Umbilical cord (tissue), 2 donors: Measurements from ENCODE around the gene MMP25. TPM values are rescaled to one million over a fixed set of nuclear protein-coding genes. Genes with fewer than 3 reads are reported as not detected.

Experiments
- DNase-seq: peaks from one replicate; pipeline ENCODE4 v3.0.0-alpha.2; 2015; ENCODE audit warnings: low spot score
- total RNA-seq: library from RNA; depleted of rRNA; stranded (reverse); fragments of >200 nt; gene quantifications from one replicate; pipeline ENCODE4 v1.2.3, GENCODE V29; 2014; ENCODE audit warnings: low replicate concordance; ENCODE audit not compliant: insufficient read depth

Gene MMP25
- total RNA-seq, 1 donor from 2014 or later, result 0.24 TPM

- no peak for DNase-seq
Observed at GRCh38 chr16:3017344-3017743, 29.0 kb upstream of the MMP25 start.

- DNase-seq, result no peak
Observed at GRCh38 chr16:3017794-3018506, 28.4 kb upstream of the MMP25 start, which contains the start of gene CLDN6. TSS of gene CLDN6 (minus strand) at chr16:3018183. CDS start at chr16:3016021, 2,162 bp downstream.

- DNase-seq, result no peak
Observed at GRCh38 chr16:3019594-3020246, 26.6 kb upstream of the MMP25 start.

DNA sequence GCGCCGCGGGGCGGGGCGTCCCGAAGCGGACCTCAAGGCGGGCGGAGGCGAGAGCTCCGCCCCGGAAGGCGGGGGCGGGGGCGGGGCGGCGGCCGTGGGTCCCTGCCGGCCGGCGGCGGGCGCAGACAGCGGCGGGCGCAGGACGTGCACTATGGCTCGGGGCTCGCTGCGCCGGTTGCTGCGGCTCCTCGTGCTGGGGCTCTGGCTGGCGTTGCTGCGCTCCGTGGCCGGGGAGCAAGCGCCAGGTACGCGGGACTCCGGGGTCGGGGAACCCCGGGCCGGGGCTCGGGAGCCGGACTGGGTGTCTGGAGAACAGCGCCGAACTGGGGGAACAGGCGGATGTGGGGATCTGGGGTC, 26.1 kb upstream of the MMP25 start, which contains the start of gene TNFRSF12A:
TNFRSF12A (plus strand) TSS at position 122 of the 357 bp plus-strand sequence; CDS start at position 152, 30 bp downstream.
- peak; percentile 87 for DNase-seq

- DNase-seq, result peak; percentile 77
Observed at GRCh38 chr16:3020604-3021448, 25.5 kb upstream of the MMP25 start.

DNA sequence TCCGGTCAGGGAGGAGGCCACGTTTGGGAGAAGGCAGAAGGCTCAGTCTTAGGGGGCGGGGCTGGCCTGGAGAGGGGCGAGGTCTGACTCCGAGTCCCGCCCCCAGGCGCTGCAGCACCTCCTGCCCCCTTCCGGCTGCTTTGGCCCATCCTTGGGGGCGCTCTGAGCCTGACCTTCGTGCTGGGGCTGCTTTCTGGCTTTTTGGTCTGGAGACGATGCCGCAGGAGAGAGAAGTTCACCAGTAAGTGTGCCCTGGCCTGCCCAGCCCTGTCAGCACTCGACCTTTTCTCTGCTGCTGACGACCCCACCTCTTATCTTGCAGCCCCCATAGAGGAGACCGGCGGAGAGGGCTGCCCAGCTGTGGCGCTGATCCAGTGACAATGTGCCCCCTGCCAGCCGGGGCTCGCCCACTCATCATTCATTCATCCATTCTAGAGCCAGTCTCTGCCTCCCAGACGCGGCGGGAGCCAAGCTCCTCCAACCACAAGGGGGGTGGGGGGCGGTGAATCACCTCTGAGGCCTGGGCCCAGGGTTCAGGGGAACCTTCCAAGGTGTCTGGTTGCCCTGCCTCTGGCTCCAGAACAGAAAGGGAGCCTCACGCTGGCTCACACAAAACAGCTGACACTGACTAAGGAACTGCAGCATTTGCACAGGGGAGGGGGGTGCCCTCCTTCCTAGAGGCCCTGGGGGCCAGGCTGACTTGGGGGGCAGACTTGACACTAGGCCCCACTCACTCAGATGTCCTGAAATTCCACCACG, 24.7 kb upstream of the MMP25 start:
- peak; percentile 90 for DNase-seq

- DNase-seq, result peak; percentile 98
Observed at GRCh38 chr16:3022208-3022683, 24.1 kb upstream of the MMP25 start.

GRCh38 chr16:3022684-3023414, 23.5 kb upstream of the MMP25 start:
- DNase-seq, result peak; percentile 36

- peak; percentile 85 for DNase-seq
Observed at GRCh38 chr16:3023415-3023668, 23.0 kb upstream of the MMP25 start.

DNA sequence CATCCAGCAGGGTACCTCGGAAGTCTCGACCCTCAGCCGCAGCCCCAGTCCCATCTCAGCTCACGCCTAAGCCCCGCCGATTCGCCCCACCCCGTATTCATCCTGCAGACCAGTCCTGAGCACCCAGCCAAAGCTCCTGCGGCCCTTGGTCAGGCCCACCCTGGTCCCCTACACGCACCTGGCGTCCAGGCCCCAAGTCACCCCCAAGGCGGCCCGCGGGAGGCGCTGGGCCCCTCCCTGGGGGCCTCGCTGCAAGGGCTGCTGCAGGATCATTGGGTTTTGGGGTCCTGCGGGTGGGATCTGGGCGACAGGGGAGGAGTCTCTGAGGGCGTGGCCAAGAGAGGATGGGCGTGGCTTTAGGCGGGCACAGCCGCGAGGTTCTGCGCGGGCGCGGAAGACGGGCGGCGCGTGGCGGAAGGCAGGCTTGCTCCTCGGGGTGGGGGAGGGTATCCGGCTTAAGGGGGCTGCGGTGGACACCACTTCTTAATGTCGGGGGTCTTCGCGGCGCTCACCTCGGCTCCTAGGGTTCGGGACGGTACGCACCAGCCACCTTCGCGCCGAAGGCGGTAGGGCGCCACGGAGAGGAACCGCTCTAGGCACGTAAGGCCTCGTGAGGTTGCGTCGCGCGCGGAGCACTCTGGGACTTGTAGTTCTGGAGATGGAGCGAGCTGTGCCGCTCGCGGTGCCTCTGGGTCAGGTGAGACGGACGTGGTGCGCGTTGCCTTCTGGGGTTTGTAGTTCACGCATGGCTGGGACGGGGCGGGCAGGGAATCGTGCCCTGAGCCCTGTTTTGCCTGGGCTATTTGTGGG, 22.5 kb upstream of the MMP25 start, which contains the start of the genes HCFC1R1 and THOC6:
HCFC1R1 (minus strand) TSS at position 274 of the 810 bp plus-strand sequence; CDS start at position 273, 1 bp downstream.
THOC6 (plus strand) TSS at position 367 of the 810 bp plus-strand sequence; CDS start at position 659, 292 bp downstream.
- DNase-seq, result peak; percentile 99

DNA sequence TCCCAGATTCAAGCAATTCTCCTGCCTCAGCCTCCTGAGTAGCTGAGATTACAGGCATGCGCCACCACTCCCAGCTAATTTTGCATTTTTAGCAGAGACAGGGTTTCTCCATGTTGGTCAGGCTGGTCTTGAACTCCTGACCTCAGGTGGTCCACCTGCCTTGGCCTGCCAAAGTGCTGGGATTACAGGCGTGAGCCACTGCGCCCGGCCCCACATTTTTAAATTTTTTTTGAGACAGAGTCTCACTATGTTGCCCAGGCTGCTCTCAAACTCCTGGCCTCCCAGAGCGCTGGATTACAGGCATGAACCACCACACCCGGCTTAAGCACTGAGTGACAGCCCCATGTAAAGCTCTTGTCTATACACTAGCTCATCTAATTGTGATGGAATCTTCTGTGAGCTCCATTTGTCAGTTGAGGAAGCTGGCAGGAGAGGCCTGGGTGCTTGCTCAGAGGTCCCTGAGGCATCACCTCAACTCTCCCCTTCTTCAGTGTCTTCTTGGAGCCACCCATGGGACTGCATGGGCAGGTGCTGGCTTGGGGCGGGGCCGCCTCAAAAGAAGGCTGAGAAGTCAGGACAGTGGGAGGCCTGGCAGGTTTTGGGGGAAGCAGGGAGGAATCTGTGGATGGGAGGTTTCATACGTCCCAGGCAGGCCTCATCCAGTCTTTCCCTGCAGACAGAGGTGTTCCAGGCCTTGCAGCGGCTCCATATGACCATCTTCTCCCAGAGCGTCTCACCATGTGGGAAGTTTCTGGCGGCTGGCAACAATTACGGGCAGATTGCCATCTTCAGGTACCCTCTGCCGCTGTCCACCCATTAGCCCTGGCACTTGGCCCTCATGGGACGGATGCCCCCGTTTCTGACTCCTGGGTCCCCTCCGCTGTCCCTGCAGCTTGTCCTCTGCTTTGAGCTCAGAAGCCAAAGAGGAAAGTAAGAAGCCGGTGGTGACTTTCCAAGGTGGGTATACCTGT, 21.0 kb upstream of the MMP25 start:
- DNase-seq, result no peak

- no peak for DNase-seq
Observed at GRCh38 chr16:3026003-3026378, 20.4 kb upstream of the MMP25 start.

DNA sequence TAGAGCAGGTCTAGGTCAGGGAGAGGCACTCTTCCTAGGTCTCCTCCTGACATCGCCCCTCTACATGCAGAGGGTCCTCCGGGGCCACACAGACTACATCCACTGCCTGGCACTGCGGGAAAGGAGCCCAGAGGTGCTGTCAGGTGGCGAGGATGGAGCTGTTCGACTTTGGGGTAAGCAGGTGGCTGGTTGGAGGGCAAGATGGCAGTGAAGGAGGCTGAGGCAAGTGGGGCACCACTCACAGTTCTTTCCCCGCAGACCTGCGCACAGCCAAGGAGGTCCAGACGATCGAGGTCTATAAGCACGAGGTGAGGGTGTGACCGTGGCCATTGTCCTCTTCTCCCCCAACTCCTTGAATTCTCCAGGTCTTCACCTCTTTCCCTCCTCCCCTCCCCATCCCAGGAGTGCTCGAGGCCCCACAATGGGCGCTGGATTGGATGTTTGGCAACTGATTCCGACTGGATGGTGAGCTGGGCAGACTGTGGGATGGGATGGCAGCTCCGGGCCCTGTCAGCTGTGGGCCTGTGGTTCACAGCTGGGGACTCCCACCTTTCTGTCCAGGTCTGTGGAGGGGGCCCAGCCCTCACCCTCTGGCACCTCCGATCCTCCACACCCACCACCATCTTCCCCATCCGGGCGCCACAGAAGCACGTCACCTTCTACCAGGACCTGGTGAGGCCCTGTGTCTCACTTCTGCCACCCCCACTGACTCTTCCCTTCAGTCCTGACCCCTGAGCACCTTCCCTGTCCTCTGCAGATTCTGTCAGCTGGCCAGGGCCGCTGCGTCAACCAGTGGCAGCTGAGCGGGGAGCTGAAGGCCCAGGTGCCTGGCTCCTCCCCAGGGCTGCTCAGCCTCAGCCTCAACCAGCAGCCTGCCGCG, 19.5 kb upstream of the MMP25 start:
- no peak for DNase-seq

DNA sequence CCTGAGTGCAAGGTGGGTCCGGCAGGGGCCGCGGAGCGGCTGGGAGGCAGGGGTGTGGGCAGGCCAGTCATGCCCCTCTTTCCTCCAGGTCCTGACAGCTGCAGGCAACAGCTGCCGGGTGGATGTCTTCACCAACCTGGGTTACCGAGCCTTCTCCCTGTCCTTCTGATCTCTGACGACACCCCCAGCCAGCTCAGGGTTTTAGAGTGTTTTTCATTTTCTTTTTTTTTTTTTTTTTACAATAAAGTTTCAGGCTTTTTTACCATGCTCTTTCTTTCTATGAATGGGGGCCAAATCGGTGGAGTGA, 18.9 kb upstream of the MMP25 start:
- no peak for DNase-seq

DNA sequence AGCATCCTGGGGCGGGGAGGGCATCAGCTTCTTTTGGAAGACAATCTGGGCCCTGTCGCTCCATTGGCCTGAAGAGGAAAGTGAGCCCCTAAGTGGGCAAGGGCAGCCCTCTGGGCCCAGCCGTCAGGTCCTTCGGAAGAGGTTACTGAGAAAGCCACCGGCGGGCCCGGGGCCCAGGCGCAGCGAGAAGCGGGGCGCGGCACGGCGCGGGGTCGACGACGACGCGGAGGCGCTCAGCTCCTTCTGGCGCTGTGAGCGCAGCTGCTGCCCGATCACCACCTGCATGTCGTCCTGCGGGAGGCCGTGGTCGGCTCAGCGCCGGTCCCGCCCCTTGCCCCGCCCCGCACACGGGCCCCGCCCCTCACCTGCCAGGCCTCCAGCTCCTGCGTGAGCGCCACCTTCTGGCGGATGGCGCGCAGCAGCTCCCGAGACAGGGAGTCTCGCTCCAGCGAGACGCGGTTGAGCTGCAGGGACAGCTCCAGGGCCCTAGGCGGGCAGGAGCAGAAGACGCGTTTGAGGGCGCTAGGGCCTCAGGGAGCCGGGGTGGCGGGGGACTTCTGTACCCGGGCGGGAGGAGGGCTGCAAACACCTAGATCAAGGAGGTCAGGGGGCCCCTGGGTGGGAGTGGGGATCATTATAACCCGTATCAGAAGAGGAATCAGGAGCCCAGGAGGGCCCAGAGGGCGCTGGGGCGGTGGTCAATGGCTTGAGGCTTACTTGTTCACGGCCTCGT, 18.2 kb upstream of the MMP25 start:
- peak; percentile 68 for DNase-seq

DNA sequence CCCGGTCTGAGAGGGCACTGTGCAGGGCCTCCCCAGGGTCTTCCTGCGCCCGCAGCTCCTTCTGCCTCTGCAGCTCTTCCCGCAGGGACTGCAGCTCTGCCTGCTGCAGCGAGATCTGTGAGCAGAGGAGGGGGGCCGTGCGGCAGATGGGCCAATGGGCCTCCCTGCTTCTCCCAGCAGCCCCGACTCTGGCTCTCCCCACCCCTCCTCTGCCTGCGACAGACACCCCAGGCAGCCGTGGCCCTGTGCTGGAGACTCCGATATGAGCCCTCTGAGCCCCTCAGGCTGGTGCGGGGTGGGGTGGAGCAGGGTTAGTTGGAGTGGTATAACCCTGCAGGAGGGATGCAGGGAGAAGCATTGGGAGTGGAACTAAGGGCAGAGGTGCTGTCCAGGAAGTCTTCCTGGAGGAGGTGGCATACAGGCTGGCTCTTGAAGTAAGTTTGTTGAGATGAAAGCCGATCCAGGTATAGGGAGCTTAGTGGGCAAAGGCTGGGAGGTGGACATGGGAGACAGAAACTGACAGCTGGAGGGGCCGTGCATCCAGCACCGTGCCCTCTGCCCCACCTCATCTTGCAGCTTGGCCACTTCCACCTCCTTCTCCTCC, 17.5 kb upstream of the MMP25 start:
- DNase-seq, result no peak
